ENCODE data around the gene SZRD1. TPM values are rescaled to one million over a fixed set of nuclear protein-coding genes. Genes with fewer than 3 reads are reported as not detected.

Gene SZRD1
- total and polyA plus RNA-seq, 2 experiments from 2014 or later: 61.1 to 92.6 TPM

GRCh38 chr1:16326833-16327404, 40.1 kb upstream of the SZRD1 start:
- H3K36me3 ChIP-seq (ENCODE audit: low read depth): no peaks in the 10 kb centered on the region
- H3K4me1 ChIP-seq (ENCODE audit: insufficient read depth): peaks cover 11% of the 10 kb centered on the region
- no peaks in the 10 kb centered on the region for H3K9me3 ChIP-seq (ENCODE audit: low read depth)
- H3K4me2 ChIP-seq (ENCODE audit: unreplicated experiment): no peak overlapping the region
- no peak overlapping the region for H3K27ac ChIP-seq
- TF ChIP-seq EZH2 (IDR thresholded peaks at IDR 0.05; ENCODE audit: insufficient read depth, poor library complexity, severe bottlenecking): no peak
- TF ChIP-seq EZH2phosphoT487 (IDR thresholded peaks at IDR 0.05; ENCODE audit: insufficient read depth, low read depth): no peak
- peaks cover 8% of the 10 kb centered on the region; the same call in 1 of the 2 replicates for H4K20me1 ChIP-seq (ENCODE audit: insufficient read depth)
- no peaks in the 10 kb centered on the region for H3K9me2 ChIP-seq (ENCODE audit: insufficient read depth)
- in situ Hi-C loops (cut with MboI): no loop called here
- WGBS, 2 experiments (ENCODE audit: low coverage in 1 of 2, low lambda C conversion rate in 2 of 2, missing lambda C conversion rate in 2 of 2): 79 to 80% methylated on average over 5 of the region's 5 CpGs
- H3K27me3 ChIP-seq (replicated peaks; ENCODE audit: insufficient read depth): no peaks in the 10 kb centered on the region
- DNase-seq: no peak
- H3K4me3 ChIP-seq: no peak overlapping the region
- H2AFZ ChIP-seq: no peak overlapping the region
- H3F3A ChIP-seq (ENCODE audit: insufficient read depth): peaks cover 20% of the 10 kb centered on the region
- peaks cover 98% of the 10 kb centered on the region for H3K79me2 ChIP-seq (ENCODE audit: insufficient read depth)
- no peak overlapping the region for H3K9ac ChIP-seq

- no peak overlapping the region for H2AFZ ChIP-seq
- no peaks in the 10 kb centered on the region for H3K9me2 ChIP-seq (ENCODE audit: insufficient read depth)
- TF ChIP-seq EZH2 (IDR thresholded peaks at IDR 0.05; ENCODE audit: insufficient read depth, poor library complexity, severe bottlenecking) (no peak), EZH2phosphoT487 (IDR thresholded peaks at IDR 0.05; ENCODE audit: insufficient read depth, low read depth) (no peak)
- 84 to 89% methylated on average over 7 of the region's 7 CpGs for WGBS, 2 experiments (ENCODE audit: low coverage in 1 of 2, low lambda C conversion rate in 2 of 2, missing lambda C conversion rate in 2 of 2)
- H3K4me2 ChIP-seq (ENCODE audit: unreplicated experiment): no peak overlapping the region
- no peak for DNase-seq
- H3K27ac ChIP-seq: no peak overlapping the region
- in situ Hi-C loops (cut with MboI): no loop called here
- no peak overlapping the region for H3K9ac ChIP-seq
- H3K27me3 ChIP-seq (replicated peaks; ENCODE audit: insufficient read depth): no peaks in the 10 kb centered on the region
- no peaks in the 10 kb centered on the region for H3K9me3 ChIP-seq (ENCODE audit: low read depth)
- 0 out of 2 replicates have a peak, but pooled peaks cover 4% of the 10 kb centered on the region for H3K4me1 ChIP-seq (ENCODE audit: insufficient read depth)
- peaks cover 4% of the 10 kb centered on the region; the same call in 1 of the 2 replicates for H4K20me1 ChIP-seq (ENCODE audit: insufficient read depth)
- H3F3A ChIP-seq (ENCODE audit: insufficient read depth): no peaks in the 10 kb centered on the region
- H3K4me3 ChIP-seq: no peak overlapping the region
- H3K36me3 ChIP-seq (ENCODE audit: low read depth): no peaks in the 10 kb centered on the region
- H3K79me2 ChIP-seq (ENCODE audit: insufficient read depth): peaks cover 98% of the 10 kb centered on the region
These were observed 32.2 kb upstream of the SZRD1 start for GRCh38 chr1:16334655-16335340.

- H3K9me3 ChIP-seq (ENCODE audit: low read depth): no peaks in the 10 kb centered on the region
- H3K4me3 ChIP-seq: no peak overlapping the region
- H3K27me3 ChIP-seq (replicated peaks; ENCODE audit: insufficient read depth): no peaks in the 10 kb centered on the region
- H3K79me2 ChIP-seq (ENCODE audit: insufficient read depth): peaks cover 100% of the 10 kb centered on the region
- 67 to 69% methylated on average over 5 of the region's 5 CpGs for WGBS, 2 experiments (ENCODE audit: low coverage in 1 of 2, low lambda C conversion rate in 2 of 2, missing lambda C conversion rate in 2 of 2)
- in situ Hi-C loops (cut with MboI): no loop called here
- H2AFZ ChIP-seq: no peak overlapping the region
- no peaks in the 10 kb centered on the region for H3K9me2 ChIP-seq (ENCODE audit: insufficient read depth)
- H3K36me3 ChIP-seq (ENCODE audit: low read depth): no peaks in the 10 kb centered on the region
- 0 out of 2 replicates have a peak, but pooled peaks cover 4% of the 10 kb centered on the region for H3K4me1 ChIP-seq (ENCODE audit: insufficient read depth)
- no peak overlapping the region for H3K27ac ChIP-seq
- H3K9ac ChIP-seq: no peak overlapping the region
- DNase-seq: peak; percentile 38
- no peak overlapping the region for H3K4me2 ChIP-seq (ENCODE audit: unreplicated experiment)
- no peaks in the 10 kb centered on the region for H3F3A ChIP-seq (ENCODE audit: insufficient read depth)
- peaks cover 4% of the 10 kb centered on the region; the same call in 1 of the 2 replicates for H4K20me1 ChIP-seq (ENCODE audit: insufficient read depth)
- TF ChIP-seq EZH2phosphoT487 (IDR thresholded peaks at IDR 0.05; ENCODE audit: insufficient read depth, low read depth) (no peak), EZH2 (IDR thresholded peaks at IDR 0.05; ENCODE audit: insufficient read depth, poor library complexity, severe bottlenecking) (no peak)
These were observed 28.1 kb upstream of the SZRD1 start for GRCh38 chr1:16338961-16339360.

GRCh38 chr1:16340673-16341072, 26.4 kb upstream of the SZRD1 start:
- H4K20me1 ChIP-seq (ENCODE audit: insufficient read depth): peaks cover 4% of the 10 kb centered on the region; the same call in 1 of the 2 replicates
- no peak for DNase-seq
- H3K36me3 ChIP-seq (ENCODE audit: low read depth): no peaks in the 10 kb centered on the region
- 0 out of 2 replicates have a peak, but pooled peaks cover 4% of the 10 kb centered on the region for H3K4me1 ChIP-seq (ENCODE audit: insufficient read depth)
- no peaks in the 10 kb centered on the region for H3K27me3 ChIP-seq (replicated peaks; ENCODE audit: insufficient read depth)
- no peaks in the 10 kb centered on the region for H3K9me2 ChIP-seq (ENCODE audit: insufficient read depth)
- no peak for TF ChIP-seq EZH2 (IDR thresholded peaks at IDR 0.05; ENCODE audit: insufficient read depth, poor library complexity, severe bottlenecking)
- TF ChIP-seq EZH2phosphoT487 (IDR thresholded peaks at IDR 0.05; ENCODE audit: insufficient read depth, low read depth): no peak
- H3K4me2 ChIP-seq (ENCODE audit: unreplicated experiment): no peak overlapping the region
- H3K9me3 ChIP-seq (ENCODE audit: low read depth): no peaks in the 10 kb centered on the region
- H2AFZ ChIP-seq: no peak overlapping the region
- H3K79me2 ChIP-seq (ENCODE audit: insufficient read depth): peaks cover 100% of the 10 kb centered on the region
- in situ Hi-C loops (cut with MboI): no loop called here
- 98 to 100% methylated on average over 1 of the region's 1 CpG for WGBS, 2 experiments (ENCODE audit: low coverage in 1 of 2, low lambda C conversion rate in 2 of 2, missing lambda C conversion rate in 2 of 2)
- H3F3A ChIP-seq (ENCODE audit: insufficient read depth): no peaks in the 10 kb centered on the region
- no peak overlapping the region for H3K9ac ChIP-seq
- H3K4me3 ChIP-seq: no peak overlapping the region
- H3K27ac ChIP-seq: no peak overlapping the region
